ENCODE results near the gene MCC.
A peak's percentile ranks its signal among the peaks of the same experiment; 100 is the strongest.

Gene MCC

GRCh38 chr5:113204525-113205161, 283.6 kb downstream of the MCC start:
- H3K4me1 Mint-ChIP-seq: peaks cover 83% of the 10 kb centered on the region
- DNase-seq: no peak
- H3K36me3 Mint-ChIP-seq (ENCODE audit: low read depth): no peaks in the 10 kb centered on the region
- H3K9me3 Mint-ChIP-seq: no peaks in the 10 kb centered on the region
- H3K4me3 Mint-ChIP-seq: peak overlapping the region; percentile 52
- TF ChIP-seq, protein P1, sequence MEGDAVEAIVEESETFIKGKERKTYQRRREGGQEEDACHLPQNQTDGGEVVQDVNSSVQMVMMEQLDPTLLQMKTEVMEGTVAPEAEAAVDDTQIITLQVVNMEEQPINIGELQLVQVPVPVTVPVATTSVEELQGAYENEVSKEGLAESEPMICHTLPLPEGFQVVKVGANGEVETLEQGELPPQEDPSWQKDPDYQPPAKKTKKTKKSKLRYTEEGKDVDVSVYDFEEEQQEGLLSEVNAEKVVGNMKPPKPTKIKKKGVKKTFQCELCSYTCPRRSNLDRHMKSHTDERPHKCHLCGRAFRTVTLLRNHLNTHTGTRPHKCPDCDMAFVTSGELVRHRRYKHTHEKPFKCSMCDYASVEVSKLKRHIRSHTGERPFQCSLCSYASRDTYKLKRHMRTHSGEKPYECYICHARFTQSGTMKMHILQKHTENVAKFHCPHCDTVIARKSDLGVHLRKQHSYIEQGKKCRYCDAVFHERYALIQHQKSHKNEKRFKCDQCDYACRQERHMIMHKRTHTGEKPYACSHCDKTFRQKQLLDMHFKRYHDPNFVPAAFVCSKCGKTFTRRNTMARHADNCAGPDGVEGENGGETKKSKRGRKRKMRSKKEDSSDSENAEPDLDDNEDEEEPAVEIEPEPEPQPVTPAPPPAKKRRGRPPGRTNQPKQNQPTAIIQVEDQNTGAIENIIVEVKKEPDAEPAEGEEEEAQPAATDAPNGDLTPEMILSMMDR (IDR thresholded peaks at IDR 0.05): no peak
- no peaks in the 10 kb centered on the region for H3K27me3 Mint-ChIP-seq (ENCODE audit: low read depth, poor library complexity)
- peak overlapping the region; percentile 96 for H3K27ac Mint-ChIP-seq

DNA sequence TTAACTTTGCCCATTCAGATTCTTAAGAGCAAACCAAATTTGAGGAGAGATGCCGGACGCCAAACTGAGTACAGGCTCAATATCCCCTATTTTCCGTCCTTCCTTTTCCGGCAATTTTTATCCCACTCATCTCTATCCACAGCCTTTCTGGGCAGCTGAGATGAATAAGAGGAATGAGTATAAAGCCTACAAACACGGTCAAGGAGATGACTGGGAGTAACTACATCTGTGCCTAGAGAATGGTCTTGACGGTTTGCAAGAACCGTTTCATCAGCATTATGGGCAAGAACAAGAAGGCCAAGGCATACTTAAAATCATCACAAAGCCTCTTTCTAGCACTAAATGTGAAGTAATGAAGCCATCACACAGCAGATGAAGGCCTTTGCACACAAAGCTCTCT, 284.3 kb downstream of the MCC start:
- Mint-ChIP-seq H3K27ac (peak overlapping the region; percentile 40), H3K4me3 (no peak overlapping the region), H3K27me3 (ENCODE audit: low read depth, poor library complexity) (no peaks in the 10 kb centered on the region), H3K36me3 (ENCODE audit: low read depth) (no peaks in the 10 kb centered on the region), H3K9me3 (no peaks in the 10 kb centered on the region), H3K4me1 (peaks cover 83% of the 10 kb centered on the region)
- DNase-seq: no peak
- TF ChIP-seq, protein P1 (IDR thresholded peaks at IDR 0.05): no peak

GRCh38 chr5:113202746-113203716, 285.2 kb downstream of the MCC start:
- H3K4me3 Mint-ChIP-seq: peak overlapping the region; percentile 50
- peaks cover 91% of the 10 kb centered on the region for H3K4me1 Mint-ChIP-seq
- H3K27me3 Mint-ChIP-seq (ENCODE audit: low read depth, poor library complexity): no peaks in the 10 kb centered on the region
- no peaks in the 10 kb centered on the region for H3K36me3 Mint-ChIP-seq (ENCODE audit: low read depth)
- DNase-seq: peak; percentile 32
- no peaks in the 10 kb centered on the region for H3K9me3 Mint-ChIP-seq
- TF ChIP-seq, protein P1 (IDR thresholded peaks at IDR 0.05): no peak
- H3K27ac Mint-ChIP-seq: peak overlapping the region; percentile 9

- Mint-ChIP-seq H3K27me3 (ENCODE audit: low read depth, poor library complexity) (no peaks in the 10 kb centered on the region), H3K4me1 (peaks cover 98% of the 10 kb centered on the region), H3K27ac (peak overlapping the region; percentile 73), H3K4me3 (peak overlapping the region; percentile 9), H3K36me3 (ENCODE audit: low read depth) (no peaks in the 10 kb centered on the region), H3K9me3 (no peaks in the 10 kb centered on the region)
- DNase-seq: no peak
- TF ChIP-seq, protein P1 (IDR thresholded peaks at IDR 0.05): no peak
These were observed 286.0 kb downstream of the MCC start for GRCh38 chr5:113202287-113202686.

GRCh38 chr5:113201715-113202114, 286.5 kb downstream of the MCC start:
- Mint-ChIP-seq H3K4me3 (peak overlapping the region; percentile 31), H3K4me1 (peaks cover 99% of the 10 kb centered on the region), H3K9me3 (no peaks in the 10 kb centered on the region), H3K27ac (peak overlapping the region; percentile 73), H3K36me3 (ENCODE audit: low read depth) (no peaks in the 10 kb centered on the region), H3K27me3 (ENCODE audit: low read depth, poor library complexity) (no peaks in the 10 kb centered on the region)
- no peak for DNase-seq
- TF ChIP-seq, protein P1 (IDR thresholded peaks at IDR 0.05): no peak
